HEK293T (cell line): ENCODE measurements around the gene GTPBP1.

Source experiments
- ARNT ChIP-seq: fragments of 450-650 bp; IDR thresholded peaks from 2 replicates; pipeline ENCODE4 v1.6.1; 2017; ENCODE audit warnings: mild to moderate bottlenecking
- BHLHE40 ChIP-seq: fragments of 450-650 bp; IDR thresholded peaks from 2 replicates; pipeline ENCODE4 v1.6.1; 2016; ENCODE audit warnings: mild to moderate bottlenecking, moderate library complexity, borderline replicate concordance
- CTBP1 ChIP-seq: fragments of 450-650 bp; IDR thresholded peaks from 2 replicates; pipeline ENCODE4 v1.6.1; 2016; ENCODE audit warnings: borderline replicate concordance
- ELF4 ChIP-seq: fragments of 450-650 bp; IDR thresholded peaks from 2 replicates; pipeline ENCODE4 v1.6.1; 2017; ENCODE audit warnings: antibody characterized with exemption
- FOXA1 ChIP-seq: fragments of 450-650 bp; IDR thresholded peaks from 2 replicates; pipeline ENCODE4 v1.6.1; 2016; ENCODE audit warnings: mild to moderate bottlenecking
- FOXK2 ChIP-seq: fragments of 450-650 bp; IDR thresholded peaks from 2 replicates; pipeline ENCODE4 v1.6.1; 2016; ENCODE audit warnings: mild to moderate bottlenecking
- FOXM1 ChIP-seq: fragments of 450-650 bp; IDR thresholded peaks from 2 replicates; pipeline ENCODE4 v1.6.1; 2017; ENCODE audit warnings: mild to moderate bottlenecking, borderline replicate concordance
- HDGF ChIP-seq: fragments of 450-650 bp; IDR thresholded peaks from 2 replicates; pipeline ENCODE4 v1.6.1; 2017; ENCODE audit warnings: antibody characterized with exemption, borderline replicate concordance
- L3MBTL2 ChIP-seq: fragments of 450-650 bp; conservative IDR thresholded peaks from 2 replicates; pipeline ENCODE4 v1.6.1; 2016; ENCODE audit warnings: mild to moderate bottlenecking
- LEF1 ChIP-seq: fragments of 450-650 bp; IDR thresholded peaks from 2 replicates; pipeline ENCODE4 v1.6.1; 2017; ENCODE audit warnings: mild to moderate bottlenecking, borderline replicate concordance
- SP1 ChIP-seq: fragments of 450-650 bp; IDR thresholded peaks from 2 replicates; pipeline ENCODE4 v1.6.1; 2017
- SUZ12 ChIP-seq: fragments of 450-650 bp; IDR thresholded peaks from 2 replicates; pipeline ENCODE4 v1.6.1; 2016; ENCODE audit warnings: mild to moderate bottlenecking
- TARDBP ChIP-seq: fragments of 450-650 bp; IDR thresholded peaks from 2 replicates; pipeline ENCODE4 v1.6.1; 2016
- TF ChIP-seq, protein P1 (sequence below): fragments of 450-650 bp; IDR thresholded peaks from 2 replicates; pipeline ENCODE4 v1.6.1; 2016

- no peak for TF ChIP-seq L3MBTL2
- TF ChIP-seq SP1 = no peak
- TF ChIP-seq TARDBP = peak; percentile 82
- TF ChIP-seq CTBP1 = no peak
- TF ChIP-seq FOXM1 = peak; percentile 99
- TF ChIP-seq, protein P1, sequence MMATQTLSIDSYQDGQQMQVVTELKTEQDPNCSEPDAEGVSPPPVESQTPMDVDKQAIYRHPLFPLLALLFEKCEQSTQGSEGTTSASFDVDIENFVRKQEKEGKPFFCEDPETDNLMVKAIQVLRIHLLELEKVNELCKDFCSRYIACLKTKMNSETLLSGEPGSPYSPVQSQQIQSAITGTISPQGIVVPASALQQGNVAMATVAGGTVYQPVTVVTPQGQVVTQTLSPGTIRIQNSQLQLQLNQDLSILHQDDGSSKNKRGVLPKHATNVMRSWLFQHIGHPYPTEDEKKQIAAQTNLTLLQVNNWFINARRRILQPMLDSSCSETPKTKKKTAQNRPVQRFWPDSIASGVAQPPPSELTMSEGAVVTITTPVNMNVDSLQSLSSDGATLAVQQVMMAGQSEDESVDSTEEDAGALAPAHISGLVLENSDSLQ = peak; percentile 98
- no peak for TF ChIP-seq FOXK2
- TF ChIP-seq LEF1 = no peak
- no peak for TF ChIP-seq ARNT
- TF ChIP-seq HDGF = no peak
- TF ChIP-seq ELF4 = no peak
- TF ChIP-seq FOXA1 = no peak
- TF ChIP-seq SUZ12 = no peak
- TF ChIP-seq BHLHE40 = no peak
These were observed 50.3 kb downstream of the GTPBP1 start, which contains the start of gene SUN2 for GRCh38 chr22:38755911-38756532.
